H1 (cell line): Measurements from ENCODE around the gene MPDZ. TPM values are rescaled to one million over a fixed set of nuclear protein-coding genes. Genes with fewer than 3 reads are reported as not detected.

Experiments used
- RAD21 ChIP-seq, 2 experiments: IDR thresholded peaks in 1 of 2; conservative IDR thresholded peaks in 1 of 2; 2 replicates each; pipeline ENCODE4 v1.6.1; 2011; ENCODE audit warnings: low read depth in 2 of 2, low read length in 2 of 2, improper control_type of control experiment in 1 of 2, inconsistent platforms in 1 of 2, mild to moderate bottlenecking in 1 of 2, moderate library complexity in 1 of 2
- RFX5 ChIP-seq: IDR thresholded peaks from 2 replicates; pipeline ENCODE4 v1.6.1; 2011; ENCODE audit warnings: low read depth, low read length, improper control_type of control experiment, borderline replicate concordance
- TAF1 ChIP-seq: IDR thresholded peaks from 2 replicates; pipeline ENCODE4 v1.6.1; 2011; ENCODE audit warnings: mild to moderate bottlenecking, low read depth, low read length
- polyA plus RNA-seq, 7 experiments: library from polyadenylated mRNA; depleted of rRNA in 3 of 7; stranded (reverse) in 5 of 7; unstranded in 2 of 7; fragments of >200 nt in 5 of 7; fragments of 200-250 nt in 2 of 7; gene quantifications; 1 replicate in 5 of 7; 2 replicates in 1 of 7; 4 replicates in 1 of 7; pipeline versions ENCODE4 v1.2.1 to v1.2.3, GENCODE V29; 2011 to 2013; ENCODE audit warnings: missing spikeins in 2 of 7, mixed read lengths in 2 of 7
- total RNA-seq: library from RNA; stranded (reverse); fragmentation: NEBNext Ultra II Directional; extraction: Animal tissue kit (Norgen Biotek cat#: 25700); gene quantifications from 2 replicates; pipeline ENCODE4 v1.2.1, GENCODE V29; 2021

MPDZ gene
- total and polyA plus RNA-seq, 2 of the 8 experiments (the other 6 are each of a cell fraction or from before 2014, with no cell fraction given): 14.6 to 39.4 TPM

DNA sequence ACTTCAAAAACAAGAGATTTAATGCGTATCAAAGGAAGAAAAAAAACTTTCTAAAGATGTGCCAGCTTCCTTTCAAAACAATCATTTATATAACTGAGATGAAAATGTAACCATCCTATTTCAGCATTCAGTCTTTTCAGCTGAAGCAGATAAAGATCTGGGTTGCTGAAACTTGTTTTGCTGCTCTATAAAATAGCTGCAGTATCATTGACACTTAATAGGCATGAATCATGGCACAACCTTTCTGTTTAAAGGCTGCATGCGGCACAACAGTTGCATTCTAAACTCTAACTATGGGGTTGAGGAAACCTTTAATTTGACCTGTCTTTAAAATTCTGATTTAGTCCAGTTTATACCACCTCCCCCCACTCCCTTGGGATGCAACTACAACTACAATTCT lies 196.7 kb downstream of the MPDZ start (continued):
- TF ChIP-seq RAD21 (IDR thresholded peaks at IDR 0.05 in 1 of 2, conservative IDR thresholded peaks at IDR 0.05 in 1 of 2; ENCODE audit: low read depth in 2 of 2, low read length in 2 of 2) (no peak), TAF1 (no peak), RFX5 (no peak)
